ENCODE measurements around the gene MANF.
A peak's percentile ranks its signal among the peaks of the same experiment; 100 is the strongest.

Gene MANF

GRCh38 chr3:51379746-51380455 is 5.2 kb upstream of the MANF start:
- TF ChIP-seq GATA1 (IDR thresholded peaks at IDR 0.05; ENCODE audit: low read depth, low read length), result no peak
- TF ChIP-seq POLR2A (IDR thresholded peaks at IDR 0.05; ENCODE audit: low read length), result no peak
- DNase-seq, result no peak

GRCh38 chr3:51380601-51381332 is 4.3 kb upstream of the MANF start:
- no peak for TF ChIP-seq POLR2A (IDR thresholded peaks at IDR 0.05; ENCODE audit: low read length)
- TF ChIP-seq GATA1 (IDR thresholded peaks at IDR 0.05; ENCODE audit: low read depth, low read length), result no peak
- DNase-seq, result no peak

- TF ChIP-seq GATA1 (IDR thresholded peaks at IDR 0.05; ENCODE audit: low read depth, low read length) (no peak), POLR2A (IDR thresholded peaks at IDR 0.05; ENCODE audit: low read length) (no peak)
- no peak for DNase-seq
Measured at GRCh38 chr3:51381333-51381705, 3.8 kb upstream of the MANF start.

GRCh38 chr3:51382076-51382745 is 2.9 kb upstream of the MANF start:
- DNase-seq, result no peak
- no peak for TF ChIP-seq POLR2A (IDR thresholded peaks at IDR 0.05; ENCODE audit: low read length)

- DNase-seq, result no peak
- TF ChIP-seq GATA1 (IDR thresholded peaks at IDR 0.05; ENCODE audit: low read depth, low read length), result no peak
- no peak for TF ChIP-seq POLR2A (IDR thresholded peaks at IDR 0.05; ENCODE audit: low read length)
Measured at GRCh38 chr3:51382947-51383578, 2.0 kb upstream of the MANF start.

- DNase-seq, result peak; percentile 63 to 66
Measured at GRCh38 chr3:51384055-51384725, 901 bp upstream of the MANF start.

GRCh38 chr3:51385621-51386091 is 565 bp downstream of the MANF start:
- TF ChIP-seq POLR2A (IDR thresholded peaks at IDR 0.05; ENCODE audit: low read length) (no peak), GATA1 (IDR thresholded peaks at IDR 0.05; ENCODE audit: low read depth, low read length) (no peak)
- peak in 1 of 2 experiments; percentile 43 for DNase-seq

More at GRCh38 chr3:51384055-51384725, 901 bp upstream of the MANF start:
- no peak for TF ChIP-seq POLR2A (IDR thresholded peaks at IDR 0.05; ENCODE audit: low read length)

GRCh38 chr3:51386159-51386851 is 1.2 kb downstream of the MANF start:
- DNase-seq, result peak; percentile 29 to 42
- no peak for TF ChIP-seq POLR2A (IDR thresholded peaks at IDR 0.05; ENCODE audit: low read length)
- TF ChIP-seq GATA1 (IDR thresholded peaks at IDR 0.05; ENCODE audit: low read depth, low read length), result no peak

GRCh38 chr3:51386852-51387229 is 1.8 kb downstream of the MANF start:
- TF ChIP-seq GATA1 (IDR thresholded peaks at IDR 0.05; ENCODE audit: low read depth, low read length), result no peak
- no peak for TF ChIP-seq POLR2A (IDR thresholded peaks at IDR 0.05; ENCODE audit: low read length)
- DNase-seq, result no peak

- DNase-seq, result peak; percentile 76 to 81
Measured at GRCh38 chr3:51387281-51387680, 2.2 kb downstream of the MANF start.

GRCh38 chr3:51388286-51389029 is 3.4 kb downstream of the MANF start:
- peak; percentile 18 to 26 for DNase-seq
- TF ChIP-seq POLR2A (IDR thresholded peaks at IDR 0.05; ENCODE audit: low read length), result no peak
- TF ChIP-seq GATA1 (IDR thresholded peaks at IDR 0.05; ENCODE audit: low read depth, low read length), result no peak

GRCh38 chr3:51389423-51390183 is 4.5 kb downstream of the MANF start:
- DNase-seq, result peak; percentile 78 to 83

More at GRCh38 chr3:51389423-51390183, 4.5 kb downstream of the MANF start:
- no peak for TF ChIP-seq GATA1 (IDR thresholded peaks at IDR 0.05; ENCODE audit: low read depth, low read length)
- peak; percentile 22 for TF ChIP-seq POLR2A (IDR thresholded peaks at IDR 0.05; ENCODE audit: low read length)
